GM12873 (cell line): Measurements from ENCODE around the gene HNRNPR.

Source experiments
- CTCF ChIP-seq: IDR thresholded peaks from 2 replicates; pipeline ENCODE4 v1.5.1; 2012; ENCODE audit warnings: low read depth, mild to moderate bottlenecking, moderate library complexity, low read length, control low read depth; ENCODE audit not compliant: insufficient read depth; ENCODE audit errors: missing control alignments

The HNRNPR gene

GRCh38 chr1:23276531-23276930 is 67.6 kb downstream of the HNRNPR start:
- no peak for TF ChIP-seq CTCF

- no peak for TF ChIP-seq CTCF
Measured at GRCh38 chr1:23274134-23274505, 70.0 kb downstream of the HNRNPR start.

GRCh38 chr1:23273450-23274133 is 70.5 kb downstream of the HNRNPR start:
- TF ChIP-seq CTCF: no peak

GRCh38 chr1:23263380-23263887 is 80.7 kb downstream of the HNRNPR start:
- TF ChIP-seq CTCF: no peak
